Parathyroid adenoma (tissue), 2 donors: ENCODE results near the gene HIRA.

Source experiments
- H2AFZ ChIP-seq: fragments of 300-600 bp; sonication (generic); one replicate; pipeline ENCODE4 v1.7.0; 2017; ENCODE audit warnings: antibody characterized with exemption, mild to moderate bottlenecking
- H3K27ac ChIP-seq: fragments of 300-600 bp; sonication (generic); one replicate; pipeline ENCODE4 v1.7.0; 2017
- H3K27me3 ChIP-seq: fragments of 300-600 bp; sonication (generic); one replicate; pipeline ENCODE4 v1.7.0; 2017; ENCODE audit warnings: low read length; ENCODE audit not compliant: control insufficient read depth, insufficient read depth
- H3K36me3 ChIP-seq: fragments of 300-600 bp; sonication (generic); one replicate; pipeline ENCODE4 v1.7.0; 2017; ENCODE audit warnings: low read length; ENCODE audit not compliant: control insufficient read depth, insufficient read depth
- H3K4me1 ChIP-seq: fragments of 300-600 bp; sonication (generic); one replicate; pipeline ENCODE4 v1.7.0; 2017; ENCODE audit warnings: control low read depth
- H3K4me2 ChIP-seq: fragments of 300-600 bp; sonication (generic); one replicate; pipeline ENCODE4 v1.7.0; 2017; ENCODE audit warnings: low read length
- H3K4me3 ChIP-seq: fragments of 300-600 bp; sonication (generic); one replicate; pipeline ENCODE4 v1.7.0; 2017; ENCODE audit warnings: low read depth, low read length
- H3K79me2 ChIP-seq: fragments of 300-600 bp; sonication (generic); one replicate; pipeline ENCODE4 v1.7.0; 2017; ENCODE audit warnings: control low read depth
- H3K9ac ChIP-seq: fragments of 300-600 bp; sonication (generic); one replicate; pipeline ENCODE4 v1.7.0; 2017; ENCODE audit warnings: mild to moderate bottlenecking
- H3K9me3 ChIP-seq: fragments of 300-600 bp; sonication (generic); one replicate; pipeline ENCODE4 v1.7.0; 2017; ENCODE audit warnings: low read length; ENCODE audit not compliant: control insufficient read depth
- CTCF ChIP-seq: fragments of 300-600 bp; sonication (generic); IDR thresholded peaks from one replicate; pipeline ENCODE4 v1.7.0; 2017; ENCODE audit warnings: antibody characterized with exemption, mild to moderate bottlenecking
- donor health status: primary hyperparathyroidism.

Gene HIRA

GRCh38 chr22:19374410-19374809, 57.1 kb downstream of the HIRA start:
- no peaks in the 10 kb centered on the region for H3K36me3 ChIP-seq

DNA sequence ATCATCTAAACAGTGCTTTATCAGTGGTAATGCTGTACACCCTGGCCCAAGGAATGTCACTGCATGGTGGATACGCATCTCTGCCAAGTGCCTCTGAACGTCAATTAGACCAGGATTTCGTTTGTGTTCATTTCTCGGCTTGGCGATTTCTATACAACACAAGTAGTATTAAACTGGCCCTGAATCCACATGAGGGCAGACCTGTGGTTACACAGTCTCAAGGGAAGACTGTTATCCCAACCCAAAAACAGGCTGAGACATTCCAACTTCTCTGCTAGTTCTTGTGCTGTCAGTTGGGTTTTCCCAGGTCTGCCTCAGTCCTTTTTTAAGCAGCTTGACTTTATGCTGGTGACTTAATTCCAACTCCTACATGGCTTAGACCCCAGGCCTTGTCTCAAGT, 58.1 kb downstream of the HIRA start:
- H3K4me3 ChIP-seq: no peak overlapping the region

More at GRCh38 chr22:19374410-19374809, 57.1 kb downstream of the HIRA start:
- H3K4me3 ChIP-seq: no peak overlapping the region
- no peak for TF ChIP-seq CTCF
- no peaks in the 10 kb centered on the region for H3K79me2 ChIP-seq
- H3K4me1 ChIP-seq: no peaks in the 10 kb centered on the region
- H3K9ac ChIP-seq: no peak overlapping the region
- no peak overlapping the region for H3K27ac ChIP-seq
- no peaks in the 10 kb centered on the region for H3K27me3 ChIP-seq
- H2AFZ ChIP-seq: no peak overlapping the region
- no peak overlapping the region for H3K4me2 ChIP-seq
- H3K9me3 ChIP-seq: no peaks in the 10 kb centered on the region

DNA sequence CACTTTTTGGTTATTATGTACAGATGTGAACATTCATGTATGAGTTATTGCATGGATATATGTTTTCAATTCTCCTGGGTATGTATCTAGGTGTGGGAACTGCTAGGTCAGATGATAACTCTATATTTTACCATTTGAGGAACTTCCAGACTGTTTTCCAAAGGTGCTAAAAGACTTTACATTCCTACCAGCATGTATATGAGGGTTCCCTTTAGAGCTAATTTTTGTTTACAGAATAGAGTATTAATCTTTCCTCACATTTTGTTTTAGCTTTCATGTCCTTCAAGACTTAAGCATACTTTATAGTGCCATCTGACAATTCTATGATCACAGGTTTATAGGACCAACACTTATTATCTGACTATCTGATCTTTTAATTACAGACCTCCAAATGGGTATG, 59.6 kb downstream of the HIRA start:
- Histone ChIP-seq H3K9ac (no peak overlapping the region), H3K27ac (no peak overlapping the region), H3K27me3 (no peaks in the 10 kb centered on the region), H3K9me3 (no peaks in the 10 kb centered on the region), H3K4me1 (no peaks in the 10 kb centered on the region), H2AFZ (no peak overlapping the region), H3K4me2 (no peak overlapping the region), H3K4me3 (no peak overlapping the region), H3K36me3 (no peaks in the 10 kb centered on the region), H3K79me2 (no peaks in the 10 kb centered on the region)
- TF ChIP-seq CTCF: no peak

More for the DNA sequence above, 58.1 kb downstream of the HIRA start:
- Histone ChIP-seq H3K27ac (no peak overlapping the region), H3K9ac (no peak overlapping the region), H2AFZ (no peak overlapping the region), H3K4me2 (no peak overlapping the region), H3K27me3 (no peaks in the 10 kb centered on the region), H3K79me2 (no peaks in the 10 kb centered on the region), H3K9me3 (no peaks in the 10 kb centered on the region), H3K36me3 (no peaks in the 10 kb centered on the region), H3K4me1 (no peaks in the 10 kb centered on the region)
- no peak for TF ChIP-seq CTCF

DNA sequence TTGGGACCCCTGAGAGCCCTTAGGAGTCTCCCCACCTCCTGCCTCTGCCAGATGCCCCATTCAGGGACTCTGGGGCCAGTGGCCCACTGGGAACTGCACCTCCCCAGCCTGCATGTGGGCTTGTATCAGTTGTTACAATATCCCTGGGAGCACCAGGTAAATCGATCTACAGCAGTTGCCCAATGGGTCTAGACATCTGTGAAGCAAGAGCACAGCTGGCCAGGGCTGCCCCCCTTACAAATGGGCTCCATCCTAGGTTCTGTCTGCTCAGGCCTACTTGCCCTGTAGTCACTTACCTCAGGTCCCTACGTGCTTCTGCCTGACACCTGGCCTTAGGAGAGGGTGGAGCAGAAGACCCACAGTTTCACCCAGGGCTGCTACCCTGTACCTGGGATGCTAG, 62.7 kb downstream of the HIRA start:
- Histone ChIP-seq H3K36me3 (no peaks in the 10 kb centered on the region), H2AFZ (no peak overlapping the region)

More for the DNA sequence above, 62.7 kb downstream of the HIRA start:
- H3K4me2 ChIP-seq: no peak overlapping the region
- no peaks in the 10 kb centered on the region for H3K9me3 ChIP-seq
- no peaks in the 10 kb centered on the region for H3K4me1 ChIP-seq
- no peak overlapping the region for H3K4me3 ChIP-seq
- H3K27me3 ChIP-seq: no peaks in the 10 kb centered on the region
- TF ChIP-seq CTCF: no peak
- no peak overlapping the region for H3K27ac ChIP-seq
- no peak overlapping the region for H3K9ac ChIP-seq
- H3K79me2 ChIP-seq: no peaks in the 10 kb centered on the region
